Measurements from ENCODE around the gene B3GAT1.

GRCh38 chr11:134338068-134338467 is 74.0 kb downstream of the B3GAT1 start:
- TF ChIP-seq ZNF274 (IDR thresholded peaks at IDR 0.05; ENCODE audit: low read depth, low read length) (no peak), SUZ12 (IDR thresholded peaks at IDR 0.05; ENCODE audit: extremely low read depth, insufficient read depth, insufficient read length) (no peak), YY1 (IDR thresholded peaks at IDR 0.05; ENCODE audit: insufficient read depth, insufficient read length) (no peak)

All from NT2/D1 (cell line).